Measurements from ENCODE around the gene SCUBE2.

Gene SCUBE2

GRCh38 chr11:9037046-9037780, 54.2 kb downstream of the SCUBE2 start:
- DNase-seq (ENCODE audit: low read depth), result no peak
- TF ChIP-seq CTCF (IDR thresholded peaks at IDR 0.05; ENCODE audit: low read length, missing control alignments), result no peak
- H3K4me3 ChIP-seq (replicated peaks; ENCODE audit: low read depth, low read length), result no peak overlapping the region

- H3K4me3 ChIP-seq (replicated peaks; ENCODE audit: low read depth, low read length), result no peak overlapping the region
- no peak for TF ChIP-seq CTCF (IDR thresholded peaks at IDR 0.05; ENCODE audit: low read length, missing control alignments)
- no peak for DNase-seq (ENCODE audit: low read depth)
These were observed 60.8 kb downstream of the SCUBE2 start for GRCh38 chr11:9030601-9031000.

GRCh38 chr11:9029422-9029821, 62.0 kb downstream of the SCUBE2 start:
- no peak for TF ChIP-seq CTCF (IDR thresholded peaks at IDR 0.05; ENCODE audit: low read length, missing control alignments)
- DNase-seq (ENCODE audit: low read depth), result no peak
- no peak overlapping the region for H3K4me3 ChIP-seq (replicated peaks; ENCODE audit: low read depth, low read length)

- no peak for DNase-seq (ENCODE audit: low read depth)
- no peak for TF ChIP-seq CTCF (IDR thresholded peaks at IDR 0.05; ENCODE audit: low read length, missing control alignments)
These were observed 62.8 kb downstream of the SCUBE2 start for GRCh38 chr11:9028581-9028980.

GRCh38 chr11:9025101-9025850, 66.1 kb downstream of the SCUBE2 start:
- TF ChIP-seq CTCF (IDR thresholded peaks at IDR 0.05; ENCODE audit: low read length, missing control alignments), result no peak
- DNase-seq (ENCODE audit: low read depth), result no peak
- no peak overlapping the region for H3K4me3 ChIP-seq (replicated peaks; ENCODE audit: low read depth, low read length)

More at GRCh38 chr11:9028581-9028980, 62.8 kb downstream of the SCUBE2 start:
- no peak overlapping the region for H3K4me3 ChIP-seq (replicated peaks; ENCODE audit: low read depth, low read length)

GRCh38 chr11:9022961-9023680, 68.3 kb downstream of the SCUBE2 start:
- H3K4me3 ChIP-seq (replicated peaks; ENCODE audit: low read depth, low read length), result no peak overlapping the region
- no peak for TF ChIP-seq CTCF (IDR thresholded peaks at IDR 0.05; ENCODE audit: low read length, missing control alignments)
- no peak for DNase-seq (ENCODE audit: low read depth)
